NCI-H1694 treated with DMSO at 0.1 percent for 48 hours (cell line): Measurements from ENCODE around the gene CCHCR1.
A peak's percentile ranks its signal among the peaks of the same experiment; 100 is the strongest.

Experiments used
- DNase-seq: peaks from one replicate; lab custom pipeline; 2025; lab: John Stamatoyannopoulos, UW

Gene CCHCR1

GRCh38 chr6:31161216-31162126 lies 3.9 kb upstream of the CCHCR1 start:
- no peak for DNase-seq

GRCh38 chr6:31158863-31159855 lies 1.6 kb upstream of the CCHCR1 start:
- DNase-seq = no peak

- DNase-seq = peak; percentile 96
These were observed 699 bp upstream of the CCHCR1 start, which contains the start of gene TCF19 for GRCh38 chr6:31158140-31158862. TCF19 (plus strand) TSS chr6:31158589; CDS start chr6:31159470, 881 bp downstream.

DNA sequence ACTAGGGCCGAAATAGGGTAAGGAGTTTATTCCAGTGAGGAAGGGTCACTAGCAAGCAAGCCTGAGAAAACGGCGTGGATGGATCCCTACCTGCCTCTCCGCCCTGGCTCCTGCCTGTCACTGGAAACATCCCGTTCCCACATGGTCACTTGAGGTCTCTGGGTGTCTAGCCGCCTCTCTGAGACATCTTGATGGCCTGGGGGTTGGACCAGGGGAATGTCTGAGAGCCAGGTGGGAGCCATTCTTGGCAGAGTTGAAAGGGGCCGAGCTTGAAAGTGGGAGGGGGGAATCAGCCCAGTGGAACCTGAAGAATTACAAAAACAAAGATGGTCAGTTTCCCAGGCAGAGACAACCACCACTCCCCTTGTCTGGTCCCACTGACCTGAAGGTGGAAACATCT lies 961 bp downstream of the CCHCR1 start:
- no peak for DNase-seq

DNA sequence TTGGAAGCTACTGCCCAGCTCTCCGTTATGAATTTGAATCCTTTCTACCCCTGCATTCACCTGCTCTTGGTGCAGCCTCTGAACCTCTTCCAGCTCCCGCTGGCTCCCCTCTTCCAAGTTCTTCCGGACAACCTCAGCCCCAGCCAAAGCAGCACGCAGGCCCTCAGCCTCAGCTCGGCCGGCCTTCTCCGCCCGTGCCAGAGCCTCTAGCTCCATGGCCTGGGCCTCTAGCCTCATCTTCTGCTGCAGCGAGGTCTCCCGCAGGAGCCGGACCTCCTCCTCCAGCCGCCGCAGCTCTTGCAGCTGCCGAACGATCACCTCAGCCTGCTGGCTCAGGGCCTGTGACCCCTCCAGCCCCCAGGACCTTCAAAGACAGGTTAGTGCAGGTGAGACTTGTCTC lies 3.2 kb downstream of the CCHCR1 start:
- no peak for DNase-seq

- no peak for DNase-seq
These were observed 4.8 kb downstream of the CCHCR1 start for GRCh38 chr6:31152781-31153180.

DNA sequence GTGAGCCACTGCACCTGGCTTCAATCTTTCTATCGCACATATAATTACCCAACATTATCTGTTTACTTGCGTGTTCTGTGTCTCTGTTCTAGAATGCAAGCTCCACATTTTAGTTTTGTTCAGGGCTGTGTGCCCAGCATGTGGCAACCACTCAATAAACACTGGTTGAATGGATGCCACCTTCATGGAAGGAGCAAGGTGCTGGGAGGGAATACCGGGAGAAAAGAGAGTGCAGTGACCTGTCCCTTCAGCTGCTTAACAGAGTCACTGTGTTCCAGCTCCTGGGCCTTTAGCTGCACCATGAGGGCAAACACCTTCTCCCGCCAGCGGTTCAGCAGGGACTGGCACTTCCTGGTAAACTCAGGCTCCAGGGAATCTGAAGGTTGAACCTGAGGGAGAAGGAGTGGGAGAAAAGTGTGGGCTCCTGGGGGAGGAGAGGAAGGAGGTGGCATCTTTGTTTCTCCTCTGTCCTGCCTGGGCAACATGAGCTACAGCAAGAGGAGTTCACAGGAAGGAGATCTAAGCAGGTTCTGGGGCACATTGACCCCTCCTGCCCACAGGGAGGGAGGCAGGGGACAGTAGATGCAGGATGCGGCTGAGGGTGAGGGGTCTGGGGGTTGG lies 7.7 kb downstream of the CCHCR1 start:
- DNase-seq = no peak

DNA sequence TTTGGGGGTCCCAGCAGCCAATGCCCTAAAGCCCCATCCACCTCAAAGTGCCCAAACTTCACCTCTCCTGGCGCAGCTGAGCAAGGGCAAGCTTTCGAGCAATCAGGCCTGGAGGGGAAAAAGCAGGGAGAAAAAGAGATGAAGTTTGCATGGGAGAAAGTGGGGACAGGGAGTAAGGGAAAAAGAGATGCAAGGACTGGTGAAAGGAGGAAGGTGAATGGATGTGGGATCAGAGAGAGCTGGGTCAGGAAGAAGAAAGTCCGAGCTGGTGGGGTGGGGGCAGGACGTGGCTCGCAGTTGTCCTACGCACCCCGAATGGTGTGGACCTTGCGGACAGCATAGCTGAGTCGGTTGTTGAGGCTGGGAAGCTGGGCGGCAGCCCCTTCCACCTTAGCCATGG lies 12.2 kb downstream of the CCHCR1 start:
- no peak for DNase-seq

DNA sequence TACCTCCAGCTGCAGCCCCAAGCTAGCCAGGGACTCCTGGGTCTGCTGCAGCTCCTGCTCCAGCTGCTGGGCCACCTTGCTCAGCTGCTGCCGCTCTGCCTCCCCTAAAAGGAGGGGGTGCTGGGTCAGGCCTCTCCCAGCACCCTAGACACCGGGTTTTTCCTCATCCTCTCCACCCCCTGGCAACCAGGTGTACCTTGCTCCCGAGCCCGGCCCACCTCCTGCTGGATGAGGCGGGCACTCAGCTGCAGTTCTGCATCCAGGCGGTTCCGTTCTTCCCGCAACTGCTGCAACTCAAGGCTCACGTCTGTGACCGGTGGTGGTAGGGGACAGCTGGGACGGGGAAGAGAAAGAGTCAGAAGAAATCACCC lies 12.6 kb downstream of the CCHCR1 start:
- no peak for DNase-seq

- no peak for DNase-seq
These were observed 13.2 kb downstream of the CCHCR1 start for GRCh38 chr6:31144296-31144969.

DNA sequence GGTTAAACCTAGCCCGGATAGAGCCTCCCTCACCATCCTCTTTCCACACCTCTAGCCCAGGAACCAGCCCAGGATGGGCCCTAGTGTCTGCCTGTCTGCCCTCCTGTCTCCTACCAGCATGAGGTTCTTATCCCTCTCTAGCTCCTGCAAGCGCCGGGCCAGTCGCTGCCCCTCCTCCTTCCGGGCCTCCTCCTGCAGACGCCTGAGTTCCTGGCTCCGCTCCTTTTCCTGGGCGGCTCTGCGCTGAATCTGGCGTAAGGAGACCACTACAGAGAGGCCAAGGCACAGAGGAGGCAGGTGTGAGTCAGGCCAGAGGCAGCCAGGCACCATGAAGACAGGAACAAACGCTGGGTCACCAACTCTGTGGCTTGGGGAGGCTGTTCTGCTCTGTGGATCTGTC lies 14.5 kb downstream of the CCHCR1 start:
- DNase-seq = no peak

DNA sequence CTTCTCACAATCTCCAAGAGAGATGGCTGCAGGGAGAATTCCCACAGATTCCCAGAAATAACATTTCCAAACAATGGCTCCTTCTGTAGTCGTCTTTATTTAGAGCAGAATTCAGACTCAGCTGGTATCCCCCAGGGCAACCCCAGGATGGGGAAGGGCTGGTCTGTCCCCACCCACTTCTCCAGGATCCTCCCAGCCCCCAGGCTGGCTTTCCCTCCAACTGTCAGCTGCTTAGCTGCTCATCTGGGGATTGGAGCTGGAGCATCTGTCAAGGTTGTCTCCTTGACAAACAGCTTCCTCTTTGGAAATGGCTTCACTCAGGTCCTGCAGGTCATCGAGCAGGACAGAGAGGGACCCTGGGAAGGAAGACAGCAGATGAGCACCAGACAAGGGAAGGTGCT lies 15.2 kb downstream of the CCHCR1 start:
- DNase-seq = no peak

DNA sequence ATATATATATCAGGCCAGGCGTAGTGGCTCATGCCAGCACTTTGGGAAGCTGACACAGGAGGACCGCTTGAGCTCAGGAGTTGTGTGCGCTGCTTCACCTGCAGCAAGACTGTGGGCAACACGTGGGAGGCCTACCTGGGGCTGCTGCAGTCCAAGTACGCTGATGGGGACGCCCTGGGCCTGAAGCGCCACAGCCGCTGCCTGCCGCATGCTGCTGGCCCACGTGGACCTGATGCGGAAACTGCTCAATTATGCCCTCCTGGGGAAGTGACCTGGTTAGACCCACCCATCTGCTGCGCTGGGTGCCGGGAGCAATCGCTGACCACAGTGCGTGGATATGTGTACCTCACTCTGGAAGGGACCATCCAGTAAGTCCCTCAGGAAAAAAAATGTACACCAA lies 17.0 kb downstream of the CCHCR1 start:
- no peak for DNase-seq

GRCh38 chr6:31139599-31139998 lies 18.0 kb downstream of the CCHCR1 start:
- no peak for DNase-seq

DNA sequence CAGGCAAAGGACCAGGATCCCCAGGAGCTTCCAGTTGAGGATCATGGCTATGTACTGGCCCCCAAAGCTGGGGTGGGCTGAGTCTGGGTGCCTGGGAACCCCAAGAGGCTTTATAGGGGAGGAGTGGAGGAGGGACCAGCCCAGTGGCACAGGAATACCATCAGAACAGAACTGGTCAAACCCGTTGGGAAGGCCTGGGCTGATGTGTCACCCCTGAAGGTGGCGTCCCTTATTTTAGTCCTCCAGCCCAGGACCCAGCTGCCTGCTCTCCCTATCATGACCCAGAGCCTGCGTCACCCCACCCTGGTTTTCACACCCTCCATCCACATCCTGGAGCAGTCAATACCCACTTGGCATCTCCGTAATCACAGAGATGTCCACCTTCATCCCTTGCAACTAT lies 18.6 kb downstream of the CCHCR1 start, which contains the start of gene PSORS1C2:
Gene PSORS1C2 (minus strand): TSS at position 85 of the 400 bp plus-strand sequence. CDS start 40 bp downstream, at position 45.
- DNase-seq = no peak

- DNase-seq = no peak
These were observed 21.9 kb downstream of the CCHCR1 start for GRCh38 chr6:31135710-31136109.

DNA sequence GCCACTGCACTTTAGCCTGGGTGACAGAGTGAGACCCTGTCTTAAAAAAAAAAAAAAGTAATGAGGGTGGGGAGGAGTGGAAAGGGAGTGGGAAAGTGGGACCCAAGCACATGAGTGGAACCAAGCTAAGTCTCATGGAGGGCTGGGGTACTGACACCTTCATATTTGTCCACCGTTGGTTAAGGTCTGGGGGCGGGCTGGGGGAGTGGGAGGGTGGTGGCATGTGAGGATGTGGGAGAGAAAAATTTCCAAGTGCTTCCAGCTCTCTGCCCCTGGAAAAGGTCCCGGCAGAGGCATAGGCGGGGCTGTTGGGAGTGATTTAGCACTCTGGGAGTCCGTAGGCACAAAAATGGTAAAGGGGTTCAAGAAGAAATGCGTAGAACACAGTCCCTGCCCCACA lies 24.8 kb downstream of the CCHCR1 start:
- no peak for DNase-seq

DNA sequence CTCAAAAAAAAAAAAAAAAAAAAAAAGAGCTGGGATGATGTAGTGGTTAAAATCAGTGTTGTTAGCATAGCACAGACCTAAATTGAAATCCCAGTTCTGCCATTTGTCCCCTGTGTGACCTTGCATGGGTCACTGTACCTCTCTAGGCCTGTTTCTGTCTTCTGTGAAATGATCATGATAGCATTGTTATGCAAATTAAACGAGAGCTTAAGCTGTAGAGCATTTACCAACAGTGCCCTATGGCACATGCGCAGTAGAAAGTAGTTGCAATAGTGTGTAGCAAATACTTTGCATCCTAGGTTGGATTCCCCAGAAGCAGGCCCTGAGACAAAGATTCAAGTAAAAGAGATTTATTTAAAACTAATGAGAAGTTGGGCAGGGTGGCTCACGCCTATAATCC lies 26.0 kb downstream of the CCHCR1 start:
- DNase-seq = no peak

DNA sequence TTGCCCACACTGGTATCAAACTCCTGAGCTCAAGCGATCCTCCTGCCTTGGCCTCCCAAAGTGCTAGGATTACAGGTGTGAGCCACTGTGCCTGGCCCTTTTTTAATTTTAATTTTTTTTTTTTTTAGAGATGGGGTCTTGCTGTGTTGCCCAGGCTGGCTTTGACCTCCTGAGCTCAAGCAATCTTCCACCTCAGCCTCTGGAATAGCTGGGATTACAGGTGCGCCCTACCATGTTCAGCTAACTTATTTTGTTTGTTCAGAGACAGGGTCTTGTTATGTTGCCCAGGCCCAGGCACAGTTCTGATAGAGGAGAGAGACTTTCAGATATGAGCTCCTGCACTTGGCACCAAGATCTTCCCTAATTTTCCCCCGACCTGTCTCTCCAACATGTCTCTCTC lies 26.9 kb downstream of the CCHCR1 start:
- no peak for DNase-seq

- no peak for DNase-seq
These were observed 28.5 kb downstream of the CCHCR1 start for GRCh38 chr6:31129130-31129529.
